Stimulated activated CD8-positive, alpha-beta memory T cell treated with anti-CD3 and anti-CD28 coated beads, Interleukin-7, amount 100 ng/mL, for 48 hours (primary cell): ENCODE measurements around the gene ANKRD22.
A peak's percentile ranks its signal among the peaks of the same experiment; 100 is the strongest.
"Not testable (repeated sequence)": the region's sequence is repeated elsewhere in the genome, so short reads cannot be mapped to it uniquely, and the experiment has no call there.

ENCODE experiments used
- DNase-seq, 2 donors: peaks; one replicate each; pipeline ENCODE4 v3.0.0-alpha.2; 2020; ENCODE audit warnings: low read depth in 1 of 2; ENCODE audit errors: extremely low read depth in 1 of 2

Gene ANKRD22

DNA sequence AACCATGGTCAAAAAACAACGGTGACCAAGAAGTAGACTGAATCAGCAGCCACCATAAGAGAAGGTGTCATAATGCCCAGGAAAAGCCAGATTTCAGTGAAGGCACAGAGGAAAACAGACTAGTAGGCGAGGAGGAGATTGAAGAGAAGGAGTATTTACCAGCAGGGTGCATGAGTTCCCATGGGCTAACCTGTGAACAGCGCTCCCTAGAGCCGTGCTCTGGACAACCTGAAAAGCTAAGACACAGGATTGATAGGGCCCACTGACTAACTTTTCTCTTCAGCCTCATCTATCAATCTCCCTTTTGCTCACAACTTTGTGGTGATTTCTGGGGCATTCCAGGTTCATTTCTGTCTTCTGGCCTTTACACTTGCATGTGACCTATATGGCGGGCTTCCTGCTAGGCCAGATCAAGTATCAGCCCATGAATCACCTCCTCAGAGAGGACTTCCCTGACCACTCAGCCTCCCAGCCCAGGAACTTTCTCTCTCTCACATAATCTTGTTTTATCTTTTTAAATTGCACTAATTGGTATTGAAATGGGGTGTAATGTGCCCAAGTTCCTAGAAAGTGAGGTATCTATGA lies 12.8 kb downstream of the ANKRD22 start:
- DNase-seq = no peak

DNA sequence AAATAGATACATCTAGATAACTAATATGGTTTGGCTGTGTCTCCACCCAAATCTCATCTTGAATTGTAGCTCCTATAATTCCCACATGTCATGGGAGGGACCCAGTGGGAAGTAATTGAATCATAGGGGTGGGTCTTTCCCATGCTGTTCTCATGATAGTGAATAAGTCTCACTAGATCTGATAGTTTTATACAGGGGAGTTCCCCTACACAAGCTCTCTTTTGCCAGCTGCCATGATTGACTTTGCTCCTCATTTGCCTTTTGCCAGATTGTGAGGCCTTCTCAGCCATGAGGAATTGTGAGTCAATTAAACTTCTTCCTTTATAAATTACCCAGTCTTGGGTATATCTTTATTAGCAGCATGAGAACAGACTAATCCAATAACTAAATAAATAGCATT lies 14.0 kb downstream of the ANKRD22 start:
- not testable (repeated sequence) for DNase-seq

DNA sequence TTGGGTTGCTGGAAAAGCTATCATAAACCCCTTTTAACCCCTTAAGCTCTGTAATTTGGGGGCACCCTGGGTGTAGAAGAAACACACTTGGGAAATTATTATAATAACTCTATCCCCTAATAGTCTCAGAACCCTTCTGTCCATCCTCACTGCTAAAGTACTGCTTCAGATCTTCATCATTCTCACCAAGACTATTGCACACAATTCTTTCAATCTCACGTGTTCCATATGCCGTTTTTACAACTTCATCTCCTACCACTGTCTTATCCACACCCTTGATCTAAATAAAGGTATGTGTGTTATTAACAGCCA lies 15.8 kb downstream of the ANKRD22 start:
- no peak for DNase-seq

DNA sequence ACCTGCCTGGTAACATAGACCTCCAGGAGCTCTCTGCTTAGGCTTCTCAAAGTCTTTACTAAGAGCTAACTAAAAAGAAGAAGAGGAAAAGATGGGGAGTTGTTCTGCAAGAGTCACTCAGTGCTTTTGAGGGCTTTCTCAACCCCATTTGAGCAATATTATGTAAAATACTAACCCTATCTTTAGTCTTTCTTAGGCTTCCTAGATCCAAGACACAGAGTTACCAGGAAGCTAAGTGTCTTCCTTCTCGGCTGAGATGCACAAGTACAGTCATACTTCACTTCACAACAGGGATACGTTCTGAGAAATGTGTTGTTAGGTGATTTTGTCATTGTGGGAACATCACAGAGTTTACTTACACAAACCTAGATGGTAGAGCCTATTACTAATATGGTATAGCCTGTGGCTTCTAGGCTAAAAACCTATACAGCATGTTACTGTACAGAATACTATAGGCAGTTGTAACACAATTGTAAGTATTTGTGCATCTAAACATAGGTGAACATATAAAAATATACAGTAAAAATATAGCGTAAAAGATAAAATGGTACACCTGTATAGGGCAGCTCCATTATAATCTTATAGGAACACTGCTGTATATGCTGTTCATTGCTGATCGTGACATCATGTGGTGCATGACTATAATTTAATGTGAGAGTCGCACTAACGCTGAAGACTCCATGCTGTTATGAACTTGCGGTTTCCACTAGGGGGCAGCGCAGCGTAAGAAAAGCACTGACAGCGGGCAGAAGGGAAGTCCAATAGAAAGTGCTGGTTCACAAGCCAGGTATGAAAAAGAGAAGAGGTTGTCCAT lies 16.3 kb downstream of the ANKRD22 start:
- DNase-seq = peak; percentile 61 to 76

DNA sequence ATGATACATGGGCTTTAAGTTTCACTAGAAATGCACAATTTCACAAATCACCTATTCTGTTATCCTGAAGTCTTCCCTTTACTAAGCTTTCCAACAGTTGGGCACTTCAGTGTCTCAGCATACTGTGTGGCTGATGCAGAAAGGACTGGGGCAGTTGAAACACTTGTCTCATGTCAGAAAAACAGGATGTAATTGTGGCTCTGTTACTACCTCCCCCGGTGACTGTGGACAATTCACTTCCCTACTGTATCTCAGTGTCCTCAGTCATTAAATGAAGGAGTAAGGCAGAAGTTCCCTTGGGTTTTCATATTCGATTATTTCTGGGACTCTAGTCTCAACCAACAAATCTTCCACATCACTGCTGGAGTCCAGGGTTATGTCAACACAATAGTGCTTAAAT lies 17.9 kb downstream of the ANKRD22 start:
- DNase-seq = no peak

DNA sequence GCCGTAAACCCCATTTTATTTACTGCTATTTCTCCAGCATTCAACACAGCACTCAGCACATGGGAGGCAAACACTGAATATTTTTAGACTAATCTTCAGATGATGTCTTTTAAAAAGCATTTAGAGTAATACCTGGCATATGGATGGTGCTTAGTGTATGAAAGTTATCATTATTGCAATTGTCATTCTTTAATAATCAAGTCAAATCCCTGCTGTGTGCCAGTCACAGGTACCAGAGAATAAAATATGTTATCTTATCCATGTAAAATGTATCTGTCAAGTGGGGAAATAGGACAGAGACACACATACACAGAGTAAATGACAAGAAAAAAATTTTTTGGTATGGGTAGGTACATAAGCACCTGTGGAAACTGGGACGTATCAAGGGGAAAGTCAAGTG lies 18.5 kb downstream of the ANKRD22 start:
- DNase-seq = no peak

DNA sequence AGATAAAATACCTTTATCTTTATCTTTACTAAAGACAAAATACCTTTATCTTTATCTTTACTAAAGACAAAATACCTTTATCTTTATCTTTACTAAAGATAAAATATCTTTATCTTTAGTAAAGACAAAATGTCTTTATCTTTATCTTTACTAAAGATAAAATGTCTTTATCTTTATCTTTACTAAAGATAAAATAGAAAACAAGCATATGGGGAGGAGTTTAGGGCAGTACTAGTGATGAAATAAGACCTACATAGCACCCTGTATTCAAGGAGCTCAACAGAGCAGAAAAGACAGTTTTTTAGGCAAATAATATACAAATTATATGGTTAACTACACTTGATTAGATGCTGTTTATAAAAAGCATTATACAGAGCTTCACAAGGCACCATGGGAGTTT lies 19.3 kb downstream of the ANKRD22 start:
- no peak for DNase-seq

DNA sequence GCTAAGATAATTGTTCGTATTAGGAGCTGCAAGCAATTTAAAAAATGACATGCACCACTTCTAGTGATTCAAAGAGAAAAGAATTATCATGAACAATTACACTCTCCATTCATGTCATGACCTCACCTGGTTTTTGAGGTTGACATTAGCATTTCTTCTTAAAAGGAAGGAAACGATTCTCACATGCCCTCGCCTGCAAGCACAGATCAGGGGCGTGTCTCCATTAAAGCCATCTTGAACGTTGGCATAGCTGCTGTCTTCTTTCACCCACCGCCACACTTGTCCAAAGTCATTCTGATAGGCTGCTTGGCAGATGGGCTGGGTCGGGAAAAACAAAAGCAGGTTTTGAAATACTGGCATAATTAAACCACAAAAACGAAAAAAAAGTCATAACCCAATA lies 19.9 kb downstream of the ANKRD22 start:
- no peak for DNase-seq

DNA sequence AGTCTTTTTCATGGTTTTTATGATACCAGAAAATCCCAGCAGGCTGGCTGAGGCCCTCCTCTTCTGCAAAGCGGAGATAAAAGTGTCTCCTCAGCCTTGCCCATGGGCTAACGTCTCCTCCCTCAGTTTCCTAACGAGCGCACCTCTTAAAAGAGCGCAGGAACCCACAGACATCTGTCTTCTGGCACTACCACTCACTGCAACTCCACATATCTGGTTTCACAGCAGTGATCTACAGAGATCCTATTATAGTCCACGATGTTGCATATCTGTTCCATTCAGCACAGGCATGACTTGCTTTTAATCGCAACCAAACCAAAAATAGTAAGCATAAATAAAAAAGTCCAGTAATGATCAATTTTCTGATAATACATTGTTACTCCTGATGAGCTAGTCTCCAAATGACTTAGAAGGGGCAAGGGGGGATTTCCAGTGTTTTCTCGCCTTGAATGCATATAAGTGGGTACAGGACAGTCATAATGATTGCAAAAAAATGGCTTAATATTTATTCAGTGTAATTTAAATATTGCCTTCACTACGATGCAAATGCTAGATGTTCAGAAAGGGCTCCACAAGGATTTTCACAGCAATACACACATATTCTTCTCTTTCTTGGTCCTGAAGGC lies 20.9 kb downstream of the ANKRD22 start:
- DNase-seq = no peak

DNA sequence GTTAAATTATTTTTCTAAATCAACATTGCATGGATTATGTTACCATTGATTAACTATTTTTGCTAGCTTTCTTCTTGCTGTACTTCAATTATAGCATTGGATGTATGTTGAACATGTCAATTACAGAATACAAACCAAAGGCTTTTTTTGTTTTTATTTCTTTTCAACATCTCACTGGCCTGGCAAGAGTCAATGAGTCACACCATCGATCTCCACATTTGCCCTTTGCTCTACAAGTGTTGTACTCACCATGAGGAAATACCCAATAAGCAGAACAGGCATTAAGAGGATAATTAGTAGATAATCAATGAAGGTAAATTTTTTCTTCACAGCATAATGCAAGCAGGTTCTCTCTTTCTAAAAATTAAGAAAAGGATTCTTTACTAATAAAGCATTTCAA lies 23.3 kb downstream of the ANKRD22 start:
- no peak for DNase-seq

DNA sequence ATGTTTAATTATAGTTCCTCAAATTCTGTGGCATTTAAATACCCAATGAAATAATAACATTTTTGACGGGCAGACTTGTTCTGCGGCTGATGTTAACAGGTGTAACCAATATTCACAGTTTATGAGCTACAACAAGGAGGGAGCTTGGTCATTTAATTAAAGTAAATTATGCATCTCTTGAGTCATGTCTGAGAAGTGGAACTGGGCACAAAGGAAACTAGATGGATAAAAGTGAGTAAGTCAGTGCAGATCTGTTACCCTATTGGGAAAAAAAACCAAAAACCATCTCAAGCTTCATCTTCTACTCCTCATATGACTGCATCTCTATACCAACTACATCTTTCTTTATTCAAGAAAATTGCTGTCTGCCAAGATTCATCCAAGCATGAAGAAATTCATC lies 24.0 kb downstream of the ANKRD22 start:
- DNase-seq = no peak

DNA sequence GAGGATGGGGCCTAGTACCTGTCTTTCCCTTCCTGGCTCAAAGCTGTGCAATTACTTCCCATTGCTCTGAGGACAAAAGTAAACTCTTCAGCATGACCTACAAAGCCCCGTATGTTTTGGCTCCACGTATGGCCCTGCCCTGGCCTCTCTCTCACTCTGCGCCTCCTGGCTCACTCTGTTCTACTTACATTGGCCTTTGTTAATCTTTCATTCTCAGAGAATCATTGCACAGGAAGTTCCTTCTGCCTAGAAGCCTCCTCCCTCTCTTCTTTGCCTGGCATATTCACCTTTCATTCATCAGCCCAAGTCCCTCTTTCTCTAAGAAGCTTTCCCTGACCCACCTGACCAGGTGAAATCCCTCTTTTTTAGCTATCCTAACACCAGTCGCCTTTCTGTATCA lies 25.3 kb downstream of the ANKRD22 start:
- no peak for DNase-seq

DNA sequence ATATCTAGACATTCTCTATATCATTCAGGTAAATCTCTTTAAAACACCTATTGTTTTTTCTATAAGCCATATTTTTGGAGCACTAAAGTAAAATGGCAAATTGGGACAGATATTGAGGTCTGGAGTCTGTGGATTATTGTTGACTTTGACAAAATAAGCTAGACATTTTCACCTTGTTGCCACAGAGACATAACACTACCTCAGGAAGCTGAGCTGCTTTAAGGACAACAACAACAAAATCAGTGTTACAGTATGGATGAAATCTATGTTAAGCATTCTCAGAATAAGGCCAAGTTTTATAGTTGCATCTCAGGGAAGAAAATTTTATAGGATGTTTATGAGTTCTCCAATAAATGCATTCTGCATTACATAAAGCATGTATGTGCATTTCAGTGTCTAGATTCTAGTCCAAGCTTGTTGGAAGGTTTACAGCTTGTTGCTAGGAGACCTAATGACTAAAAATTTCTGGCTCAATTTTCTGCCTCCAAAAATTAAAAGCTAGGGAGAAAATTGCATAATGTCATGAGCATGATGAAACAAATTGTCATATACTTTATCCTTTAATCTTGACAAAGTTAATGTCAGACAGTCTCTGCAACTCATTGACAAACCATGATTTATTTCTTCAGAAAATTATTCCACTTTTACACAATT lies 30.8 kb downstream of the ANKRD22 start:
- no peak for DNase-seq

DNA sequence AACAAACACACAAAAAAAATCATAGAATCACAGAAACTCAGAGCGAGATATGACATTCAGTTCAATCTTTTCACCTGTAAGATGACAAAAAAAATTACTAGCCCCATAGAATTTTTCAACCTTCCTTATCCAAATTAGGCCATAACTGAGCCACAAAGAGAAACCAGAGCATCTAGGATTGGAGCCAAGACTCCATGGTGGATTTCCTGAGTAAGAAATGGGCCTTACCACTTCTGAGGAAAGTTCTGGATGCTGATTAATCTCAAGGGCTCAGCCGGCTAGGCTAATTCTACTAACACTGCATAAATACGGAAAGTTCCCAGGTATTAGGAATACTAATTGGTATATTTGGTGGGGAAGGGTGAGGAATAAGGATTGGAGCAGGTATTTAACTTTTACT lies 32.4 kb downstream of the ANKRD22 start:
- no peak for DNase-seq

DNA sequence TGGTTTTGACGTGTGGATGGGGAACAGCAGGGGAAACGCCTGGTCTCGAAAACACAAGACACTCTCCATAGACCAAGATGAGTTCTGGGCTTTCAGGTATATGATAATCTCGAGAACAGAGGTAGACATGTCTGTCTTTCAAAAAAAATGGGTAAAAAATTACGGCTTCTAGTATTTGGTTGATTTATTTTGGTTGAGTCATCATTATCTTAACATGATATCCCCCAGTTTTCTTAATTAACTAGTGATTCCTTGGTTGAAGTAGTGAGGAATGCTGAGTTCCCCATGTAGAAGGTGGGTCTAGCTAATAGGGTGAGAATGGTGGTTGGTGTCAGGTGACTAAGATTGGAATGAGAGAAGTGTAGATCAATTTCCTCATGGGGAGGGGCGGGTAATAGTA lies 38.4 kb downstream of the ANKRD22 start:
- no peak for DNase-seq

DNA sequence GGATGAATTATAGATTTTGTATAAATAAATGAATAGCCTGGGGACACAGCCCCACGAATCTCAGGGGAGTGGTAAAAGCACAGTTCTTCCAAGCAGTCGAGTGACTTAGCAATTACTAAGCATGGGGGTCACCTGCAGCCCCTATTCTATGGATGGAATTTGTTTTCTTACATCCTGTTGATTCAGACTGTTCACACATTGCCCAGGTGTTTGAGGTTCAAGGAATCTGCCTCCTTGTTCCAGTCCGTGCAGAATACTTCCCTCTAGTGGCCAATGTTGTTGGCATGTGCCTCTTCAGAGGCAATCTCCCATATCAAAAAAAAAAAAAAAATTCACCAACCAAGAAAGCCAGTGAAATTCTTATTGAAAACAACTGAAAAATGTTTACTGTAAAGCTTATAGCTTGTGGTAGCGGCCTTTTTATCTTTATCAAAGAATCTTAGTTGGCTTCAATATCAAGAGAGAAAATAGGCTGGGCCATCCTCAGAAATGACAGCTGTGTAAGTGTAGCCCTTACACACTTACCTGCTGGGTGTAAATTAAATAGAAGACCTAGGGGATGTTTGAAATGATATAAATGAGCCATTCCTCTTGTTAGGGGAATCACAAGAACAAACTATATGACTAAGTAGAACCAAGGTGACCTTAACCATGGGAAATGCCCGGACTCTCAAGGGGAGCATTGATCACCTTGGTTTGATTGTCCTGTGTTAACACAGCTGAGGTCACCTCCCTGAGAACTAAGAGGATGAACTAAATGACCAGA lies 41.3 kb downstream of the ANKRD22 start:
- DNase-seq = no peak

DNA sequence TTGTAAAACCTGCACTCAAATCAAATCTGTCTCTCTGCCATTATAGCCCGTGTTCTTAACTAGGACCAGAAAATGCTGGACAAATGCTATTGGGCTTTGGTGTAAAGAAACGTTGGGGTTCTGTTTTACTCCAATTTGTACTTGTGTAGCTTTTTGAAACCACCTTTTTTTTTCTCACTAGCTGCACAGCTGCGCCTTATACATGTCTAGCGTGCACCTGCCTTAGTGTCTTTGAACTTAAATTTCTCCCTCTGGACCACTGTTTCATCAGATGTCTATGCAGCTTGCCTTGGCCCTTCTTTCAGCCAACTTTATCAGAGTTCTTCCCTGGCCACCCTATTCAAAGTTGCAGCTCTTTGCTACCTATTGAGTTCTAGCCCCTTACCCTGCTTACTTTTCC lies 42.0 kb downstream of the ANKRD22 start:
- DNase-seq = no peak

DNA sequence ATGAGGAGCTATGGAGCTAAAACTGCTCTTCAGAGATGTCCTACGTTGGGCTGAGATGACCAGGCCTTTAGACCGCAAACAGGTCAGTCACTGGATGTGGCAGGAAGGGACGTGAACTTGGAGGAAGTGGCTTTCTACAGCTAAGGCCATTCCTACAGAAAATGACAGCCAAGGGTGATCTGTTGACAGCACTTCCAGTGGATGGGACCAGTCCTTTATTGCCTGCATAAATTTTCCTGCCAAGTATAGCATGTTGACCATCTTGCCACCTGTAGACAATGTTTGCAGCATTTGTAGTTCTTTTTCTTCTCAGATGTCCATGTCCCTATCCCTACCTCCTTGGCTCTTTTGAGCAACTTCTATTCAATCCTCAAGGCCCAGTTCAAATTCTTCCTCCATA lies 45.7 kb downstream of the ANKRD22 start:
- DNase-seq = no peak

DNA sequence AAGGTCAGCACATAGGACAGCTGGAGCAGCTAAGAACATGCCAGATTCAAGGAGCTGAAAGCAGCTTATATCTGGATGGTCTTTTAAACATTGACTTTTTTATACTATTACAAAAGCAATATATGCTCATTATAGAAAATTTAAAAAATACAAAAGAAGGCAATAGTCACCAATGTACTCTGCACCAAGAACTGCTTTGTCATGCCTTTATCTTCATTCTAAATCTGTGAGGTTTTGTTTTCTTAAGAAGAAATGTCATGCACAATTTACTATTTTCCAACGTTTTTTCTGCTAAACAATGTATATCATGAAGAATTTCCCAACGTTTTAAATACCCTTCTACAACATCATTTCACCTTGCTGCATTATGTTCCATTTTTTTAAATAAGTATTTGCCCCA lies 46.3 kb downstream of the ANKRD22 start:
- no peak for DNase-seq

DNA sequence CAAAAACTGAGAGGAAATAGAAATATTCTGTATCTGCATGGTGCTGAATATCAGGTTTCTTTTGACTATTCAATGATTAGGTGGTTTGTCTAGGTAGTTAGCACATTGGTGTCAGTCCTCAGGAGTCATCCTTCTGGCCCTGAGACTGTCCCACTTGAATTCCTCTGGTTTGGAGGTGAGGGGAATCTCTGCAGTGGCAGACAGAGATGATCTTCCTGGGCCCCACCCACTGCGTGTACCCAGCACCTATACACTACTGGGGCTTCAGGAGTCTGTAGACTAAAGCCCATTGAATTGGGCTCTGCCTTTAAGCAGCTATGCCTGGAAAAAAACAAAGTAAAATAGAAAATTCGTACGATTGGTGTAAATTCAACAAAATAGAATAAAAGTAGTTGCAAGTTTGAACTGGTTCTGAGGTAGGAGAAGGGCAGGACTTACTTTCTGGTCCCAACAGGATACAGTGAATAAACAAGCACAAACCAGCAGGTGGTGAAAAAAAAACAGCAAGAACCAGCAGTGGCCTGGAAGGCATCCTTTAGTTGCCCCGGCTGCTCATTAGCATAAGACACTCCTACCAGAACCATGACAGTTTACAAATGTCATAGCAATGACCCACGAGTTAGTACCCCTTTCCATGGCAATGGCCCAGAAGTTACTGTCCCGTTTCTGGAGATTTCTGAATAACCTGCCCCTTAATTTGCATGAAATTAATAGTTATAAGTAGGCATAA lies 47.4 kb downstream of the ANKRD22 start:
- no peak for DNase-seq

DNA sequence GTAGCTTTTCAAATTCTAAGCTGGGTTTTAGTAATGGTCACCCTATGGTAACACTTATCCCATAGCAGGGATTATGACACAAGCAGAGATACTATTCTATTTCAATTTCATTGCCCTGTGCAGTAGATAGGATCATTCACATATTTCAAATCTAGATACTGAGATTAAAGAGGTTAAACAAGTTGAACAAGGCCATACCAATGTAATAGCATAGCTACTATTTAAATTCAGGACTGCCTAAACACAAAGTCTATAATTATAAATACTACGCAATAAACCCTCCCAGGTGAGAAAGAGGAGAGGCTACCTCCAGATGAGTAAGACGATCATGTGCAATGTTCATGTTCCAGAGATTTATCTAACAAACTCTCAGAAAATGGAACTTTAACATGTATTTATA lies 48.0 kb downstream of the ANKRD22 start:
- no peak for DNase-seq
